Hepatocyte (in vitro differentiated cells): ENCODE data around the gene ZP1. TPM values are rescaled to one million over a fixed set of nuclear protein-coding genes. Genes with fewer than 3 reads are reported as not detected.

Source experiments
- DNase-seq: peaks from one replicate; pipeline ENCODE4 v3.0.0-alpha.2; 2016; ENCODE audit warnings: low spot score
- H2AFZ ChIP-seq: fragments of 200-600 bp; sonication (generic); 2 replicates; pipeline ENCODE4 v1.6.0; 2016; ENCODE audit warnings: antibody characterized with exemption, mild to moderate bottlenecking
- H3K27ac ChIP-seq: fragments of 200-600 bp; sonication (generic); 2 replicates; pipeline ENCODE4 v1.5.1; 2016; ENCODE audit warnings: mild to moderate bottlenecking
- H3K27me3 ChIP-seq: fragments of 200-600 bp; sonication (generic); 2 replicates; pipeline ENCODE4 v1.6.1; 2016
- H3K36me3 ChIP-seq: fragments of 200-600 bp; sonication (generic); replicated peaks from 2 replicates; pipeline ENCODE4 v1.5.1; 2016; ENCODE audit warnings: low read depth; ENCODE audit not compliant: insufficient read depth
- H3K4me1 ChIP-seq: fragments of 200-600 bp; sonication (generic); 2 replicates; pipeline ENCODE4 v1.5.1; 2016; ENCODE audit warnings: mild to moderate bottlenecking, moderate library complexity; ENCODE audit not compliant: insufficient read depth
- H3K4me2 ChIP-seq: fragments of 200-600 bp; sonication (generic); 2 replicates; pipeline ENCODE4 v1.6.0; 2016
- H3K4me3 ChIP-seq: fragments of 200-600 bp; sonication (generic); 2 replicates; pipeline ENCODE4 v1.5.1; 2016; ENCODE audit warnings: mild to moderate bottlenecking
- H3K79me2 ChIP-seq: fragments of 200-600 bp; sonication (generic); 2 replicates; pipeline ENCODE4 v1.6.0; 2017; ENCODE audit warnings: mild to moderate bottlenecking
- H3K9me2 ChIP-seq: fragments of 200-600 bp; sonication (generic); replicated peaks from 2 replicates; pipeline ENCODE4 v1.6.0; 2017; ENCODE audit warnings: mild to moderate bottlenecking; ENCODE audit not compliant: insufficient read depth
- H3K9me3 ChIP-seq: fragments of 200-600 bp; sonication (generic); 2 replicates; pipeline ENCODE4 v1.5.1; 2016; ENCODE audit warnings: low read depth, mild to moderate bottlenecking
- H4K20me1 ChIP-seq: fragments of 200-600 bp; sonication (generic); 2 replicates; pipeline ENCODE4 v1.6.0; 2016; ENCODE audit warnings: mild to moderate bottlenecking; ENCODE audit not compliant: insufficient read depth, poor library complexity, severe bottlenecking
- CTCF ChIP-seq: fragments of 200-600 bp; sonication (generic); IDR thresholded peaks from 2 replicates; pipeline ENCODE4 v1.5.1; 2016; ENCODE audit warnings: antibody characterized with exemption, mild to moderate bottlenecking; ENCODE audit not compliant: poor library complexity
- EZH2 ChIP-seq: fragments of 200-600 bp; sonication (generic); IDR thresholded peaks from 2 replicates; pipeline ENCODE4 v1.6.1; 2016; ENCODE audit warnings: antibody characterized with exemption, mild to moderate bottlenecking, borderline replicate concordance
- EZH2phosphoT487 ChIP-seq: fragments of 200-600 bp; sonication (generic); IDR thresholded peaks from one replicate; pipeline ENCODE4 v1.6.1; 2018; ENCODE audit warnings: antibody characterized with exemption, mild to moderate bottlenecking, low read depth, moderate library complexity; ENCODE audit not compliant: unreplicated experiment, severe bottlenecking
- WGBS: methylation state at CpG from one replicate; pipeline ENCODE4 v1.1.6; 2016; ENCODE audit warnings: low lambda C conversion rate; ENCODE audit errors: missing lambda C conversion rate; 5-methylcytosine and 5-hydroxymethylcytosine counted together
- polyA plus RNA-seq: library from polyadenylated mRNA; unstranded; fragments of >200 nt; fragmentation: Nextera tagmentation; extraction: Ambion mirVana; gene quantifications from 2 replicates; pipeline ENCODE4 v1.2.1, GENCODE V29; 2016
- total RNA-seq: library from RNA; depleted of rRNA; stranded (reverse); fragments of >200 nt; gene quantifications from 2 replicates; pipeline ENCODE4 v1.2.3, GENCODE V29; 2014

ZP1 gene
- total and polyA plus RNA-seq, 2 experiments from 2014 or later, result 1.6 TPM; not detected in 1

- H3K4me2 ChIP-seq, result peak overlapping the region; percentile 71
- 95% methylated on average over 67 of the region's 68 CpGs for WGBS
- peak overlapping the region; percentile 89 for H3K27ac ChIP-seq
- no peak overlapping the region for H2AFZ ChIP-seq
- H4K20me1 ChIP-seq, result no peaks in the 10 kb centered on the region
- no peaks in the 10 kb centered on the region for H3K79me2 ChIP-seq
- no peaks in the 10 kb centered on the region for H3K27me3 ChIP-seq
- H3K4me3 ChIP-seq, result no peak overlapping the region
- no peaks in the 10 kb centered on the region for H3K9me2 ChIP-seq
- no peaks in the 10 kb centered on the region for H3K36me3 ChIP-seq
- DNase-seq, result no peak
- H3K9me3 ChIP-seq, result no peaks in the 10 kb centered on the region
- TF ChIP-seq EZH2phosphoT487 (no peak), CTCF (no peak), EZH2 (no peak)
- H3K4me1 ChIP-seq, result peaks cover 3% of the 10 kb centered on the region
Observed at GRCh38 chr11:60852982-60853950, 14.1 kb upstream of the ZP1 start.

GRCh38 chr11:60854140-60854846 is 13.0 kb upstream of the ZP1 start:
- DNase-seq, result no peak
- TF ChIP-seq CTCF, result no peak
- no peak for TF ChIP-seq EZH2
- TF ChIP-seq EZH2phosphoT487, result no peak
- no peaks in the 10 kb centered on the region for H4K20me1 ChIP-seq
- H3K27ac ChIP-seq, result no peak overlapping the region
- H3K4me2 ChIP-seq, result no peak overlapping the region
- H3K9me3 ChIP-seq, result no peaks in the 10 kb centered on the region
- 82% methylated on average over 8 of the region's 8 CpGs for WGBS
- H3K4me3 ChIP-seq, result no peak overlapping the region
- no peaks in the 10 kb centered on the region for H3K36me3 ChIP-seq
- no peaks in the 10 kb centered on the region for H3K27me3 ChIP-seq
- no peaks in the 10 kb centered on the region for H3K79me2 ChIP-seq
- H2AFZ ChIP-seq, result no peak overlapping the region
- peaks cover 3% of the 10 kb centered on the region for H3K4me1 ChIP-seq
- H3K9me2 ChIP-seq, result no peaks in the 10 kb centered on the region

- TF ChIP-seq CTCF, result no peak
- no peak for TF ChIP-seq EZH2
- no peak for TF ChIP-seq EZH2phosphoT487
- 81% methylated on average over 8 of the region's 8 CpGs for WGBS
Observed at GRCh38 chr11:60854847-60855725, 12.3 kb upstream of the ZP1 start.

More at GRCh38 chr11:60854847-60855725, 12.3 kb upstream of the ZP1 start:
- H2AFZ ChIP-seq, result no peak overlapping the region
- H3K4me3 ChIP-seq, result no peak overlapping the region
- no peaks in the 10 kb centered on the region for H3K79me2 ChIP-seq
- H4K20me1 ChIP-seq, result no peaks in the 10 kb centered on the region
- H3K4me1 ChIP-seq, result peaks cover 3% of the 10 kb centered on the region
- H3K27ac ChIP-seq, result no peak overlapping the region
- H3K36me3 ChIP-seq, result no peaks in the 10 kb centered on the region
- H3K9me2 ChIP-seq, result no peaks in the 10 kb centered on the region
- no peaks in the 10 kb centered on the region for H3K9me3 ChIP-seq
- no peaks in the 10 kb centered on the region for H3K27me3 ChIP-seq
- no peak overlapping the region for H3K4me2 ChIP-seq
- no peak for DNase-seq
